ENCODE data around the gene FBXL15. TPM values are rescaled to one million over a fixed set of nuclear protein-coding genes. Genes with fewer than 3 reads are reported as not detected.

The FBXL15 gene
- total and polyA plus RNA-seq, 2 experiments from 2014 or later = 18.5 to 36.1 TPM

- H3K9me2 ChIP-seq (ENCODE audit: insufficient read depth) = no peaks in the 10 kb centered on the region
- peak overlapping the region; percentile 96 for H3K27ac Mint-ChIP-seq
- peak overlapping the region; percentile 96 for H3K4me2 ChIP-seq
- peak overlapping the region; percentile 95 for H2AFZ ChIP-seq
- peaks cover 24% of the 10 kb centered on the region for H3K4me1 Mint-ChIP-seq
- ATAC-seq (peak; percentile 16), DNase-seq (ENCODE audit: low spot score) (no peak)
- no peak for TF ChIP-seq REST (IDR thresholded peaks at IDR 0.05; ENCODE audit: unreplicated experiment)
- TF ChIP-seq EZH2 (IDR thresholded peaks at IDR 0.05; ENCODE audit: low read depth, unreplicated experiment) = no peak
- no peak for TF ChIP-seq ZNF331 (CRISPR knock-in tag; IDR thresholded peaks at IDR 0.05; ENCODE audit: low read depth)
- TF ChIP-seq ZNF462 (CRISPR knock-in tag; IDR thresholded peaks at IDR 0.05) = no peak
- no peak for TF ChIP-seq STAT1 (IDR thresholded peaks at IDR 0.05; ENCODE audit: unreplicated experiment)
- no peak for TF ChIP-seq NANOG (IDR thresholded peaks at IDR 0.05; ENCODE audit: borderline replicate concordance)
- TF ChIP-seq CREB1 (CRISPR knock-in tag; IDR thresholded peaks at IDR 0.05; ENCODE audit: low read depth) = no peak
- H3K9me3 Mint-ChIP-seq = no peaks in the 10 kb centered on the region
- peak overlapping the region; percentile 97 for H3K4me3 Mint-ChIP-seq
- H3K36me3 Mint-ChIP-seq (ENCODE audit: low read depth) = peaks cover 4% of the 10 kb centered on the region; the same call in 2 of the 3 replicates
- 0 out of 2 replicates have a peak overlapping the region, but pooled peaks have one; percentile 50 for H3K27ac ChIP-seq (ENCODE audit: low read depth)
- H3K27me3 ChIP-seq (ENCODE audit: insufficient read depth) = peaks cover 39% of the 10 kb centered on the region
- H3K4me3 ChIP-seq = peak overlapping the region; percentile 81
- H3K27me3 Mint-ChIP-seq (ENCODE audit: insufficient read depth, low read depth, poor library complexity) = peaks cover 47% of the 10 kb centered on the region
- H3K36me3 ChIP-seq (ENCODE audit: insufficient read depth) = no peaks in the 10 kb centered on the region
- no peaks in the 10 kb centered on the region; the same call in 1 of the 2 replicates for H3K79me2 ChIP-seq (replicated peaks; ENCODE audit: insufficient read depth)
- peaks cover 21% of the 10 kb centered on the region for H3K4me1 ChIP-seq (ENCODE audit: insufficient read depth)
- H3F3A ChIP-seq (replicated peaks; ENCODE audit: low read depth) = 0 out of 2 replicates have a peak, but pooled peaks cover 7% of the 10 kb centered on the region
- H4K20me1 ChIP-seq (replicated peaks; ENCODE audit: insufficient read depth) = no peaks in the 10 kb centered on the region; the same call in 1 of the 2 replicates
Observed at GRCh38 chr10:102431452-102432124, 11.0 kb downstream of the FBXL15 start.
